A673 (cell line): Measurements from ENCODE around the gene SNED1.

Experiments
- EZH2 ChIP-seq: fragments of 200-600 bp; sonication (generic); IDR thresholded peaks from 2 replicates; pipeline ENCODE4 v1.6.1; 2017; ENCODE audit warnings: borderline replicate concordance, low read depth, mild to moderate bottlenecking, mixed read lengths, antibody characterized with exemption, low read length; ENCODE audit not compliant: poor library complexity, severe bottlenecking
- TF ChIP-seq, protein P1 (sequence below): fragments of 300-800, 200-600 bp; sonication (generic); conservative IDR thresholded peaks from 2 replicates; pipeline ENCODE4 v1.5.1; 2017; ENCODE audit warnings: low read depth, mild to moderate bottlenecking, antibody characterized with exemption, low read length, moderate library complexity, mixed read lengths

DNA sequence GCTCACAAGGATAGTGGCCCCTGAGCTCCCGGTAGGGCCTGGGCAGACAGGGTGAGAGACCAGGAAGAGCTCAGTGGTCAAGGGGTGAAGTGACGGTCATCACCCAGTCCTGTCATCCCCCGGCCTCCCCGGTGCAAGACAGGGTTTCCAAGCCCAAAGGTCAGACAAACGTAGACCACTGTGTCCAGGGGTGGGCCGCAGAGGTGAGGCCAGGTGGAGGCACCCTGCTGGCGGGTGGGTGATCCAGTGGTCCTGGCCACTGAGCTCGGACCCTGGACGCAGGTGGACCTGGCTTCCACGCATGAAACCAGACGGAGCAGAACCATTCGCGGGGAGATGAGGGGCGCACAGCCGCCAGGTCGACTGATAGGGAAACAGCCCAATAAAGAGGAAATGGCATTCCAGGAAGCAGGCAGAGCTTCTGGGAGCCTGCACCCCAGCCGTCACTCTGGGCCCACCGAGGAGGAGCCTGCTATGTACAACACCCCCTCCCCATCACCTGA lies 14.4 kb upstream of the SNED1 start:
- TF ChIP-seq, protein P1, sequence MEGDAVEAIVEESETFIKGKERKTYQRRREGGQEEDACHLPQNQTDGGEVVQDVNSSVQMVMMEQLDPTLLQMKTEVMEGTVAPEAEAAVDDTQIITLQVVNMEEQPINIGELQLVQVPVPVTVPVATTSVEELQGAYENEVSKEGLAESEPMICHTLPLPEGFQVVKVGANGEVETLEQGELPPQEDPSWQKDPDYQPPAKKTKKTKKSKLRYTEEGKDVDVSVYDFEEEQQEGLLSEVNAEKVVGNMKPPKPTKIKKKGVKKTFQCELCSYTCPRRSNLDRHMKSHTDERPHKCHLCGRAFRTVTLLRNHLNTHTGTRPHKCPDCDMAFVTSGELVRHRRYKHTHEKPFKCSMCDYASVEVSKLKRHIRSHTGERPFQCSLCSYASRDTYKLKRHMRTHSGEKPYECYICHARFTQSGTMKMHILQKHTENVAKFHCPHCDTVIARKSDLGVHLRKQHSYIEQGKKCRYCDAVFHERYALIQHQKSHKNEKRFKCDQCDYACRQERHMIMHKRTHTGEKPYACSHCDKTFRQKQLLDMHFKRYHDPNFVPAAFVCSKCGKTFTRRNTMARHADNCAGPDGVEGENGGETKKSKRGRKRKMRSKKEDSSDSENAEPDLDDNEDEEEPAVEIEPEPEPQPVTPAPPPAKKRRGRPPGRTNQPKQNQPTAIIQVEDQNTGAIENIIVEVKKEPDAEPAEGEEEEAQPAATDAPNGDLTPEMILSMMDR: no peak
- TF ChIP-seq EZH2: no peak
